GM20000 (cell line): ENCODE data around the gene SLC6A19.
A peak's percentile ranks its signal among the peaks of the same experiment; 100 is the strongest.

Source experiments
- DNase-seq: peaks from one replicate; pipeline ENCODE4 v3.0.0; 2012; ENCODE audit warnings: low spot score
- TF ChIP-seq, protein P1 (sequence below): IDR thresholded peaks from 2 replicates; pipeline ENCODE4 v1.5.1; 2012; ENCODE audit warnings: mild to moderate bottlenecking, control low read depth; ENCODE audit errors: extremely low read depth, missing control alignments

The SLC6A19 gene

DNA sequence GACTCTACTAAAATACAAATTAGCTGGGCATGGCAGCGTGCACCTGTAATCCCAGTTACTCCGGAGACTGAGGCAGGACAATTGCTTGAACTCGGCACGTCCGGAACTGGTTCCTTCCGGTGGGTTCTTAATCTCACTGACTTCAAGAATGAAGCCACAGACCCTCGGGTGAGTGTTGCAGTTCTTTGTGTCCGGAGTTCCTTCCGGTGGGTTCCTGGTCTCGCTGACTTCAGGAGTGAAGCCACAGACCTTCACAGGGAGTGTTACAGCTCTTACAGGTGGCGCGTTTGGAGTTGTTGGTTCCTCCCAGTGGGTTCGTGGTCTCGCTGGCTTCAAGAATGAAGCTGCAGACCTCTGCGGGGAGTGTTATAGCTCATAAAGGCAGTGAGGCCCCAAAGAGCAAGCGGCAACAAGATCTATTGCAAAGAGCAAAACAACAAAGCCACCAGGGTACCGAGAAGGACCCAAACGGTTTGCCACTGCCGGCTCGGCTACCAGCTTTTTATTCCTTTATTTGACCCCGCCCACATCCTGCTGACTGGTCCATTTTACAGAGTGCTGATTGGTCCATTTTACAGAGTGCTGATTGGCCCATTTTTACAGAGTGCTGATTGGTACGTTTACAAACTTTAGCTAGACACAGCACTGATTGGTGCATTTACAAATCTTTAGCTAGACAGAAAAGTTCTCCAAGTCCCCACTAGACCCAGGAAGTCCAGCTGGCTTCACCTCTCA, 28.6 kb upstream of the SLC6A19 start:
- DNase-seq: no peak
- TF ChIP-seq, protein P1, sequence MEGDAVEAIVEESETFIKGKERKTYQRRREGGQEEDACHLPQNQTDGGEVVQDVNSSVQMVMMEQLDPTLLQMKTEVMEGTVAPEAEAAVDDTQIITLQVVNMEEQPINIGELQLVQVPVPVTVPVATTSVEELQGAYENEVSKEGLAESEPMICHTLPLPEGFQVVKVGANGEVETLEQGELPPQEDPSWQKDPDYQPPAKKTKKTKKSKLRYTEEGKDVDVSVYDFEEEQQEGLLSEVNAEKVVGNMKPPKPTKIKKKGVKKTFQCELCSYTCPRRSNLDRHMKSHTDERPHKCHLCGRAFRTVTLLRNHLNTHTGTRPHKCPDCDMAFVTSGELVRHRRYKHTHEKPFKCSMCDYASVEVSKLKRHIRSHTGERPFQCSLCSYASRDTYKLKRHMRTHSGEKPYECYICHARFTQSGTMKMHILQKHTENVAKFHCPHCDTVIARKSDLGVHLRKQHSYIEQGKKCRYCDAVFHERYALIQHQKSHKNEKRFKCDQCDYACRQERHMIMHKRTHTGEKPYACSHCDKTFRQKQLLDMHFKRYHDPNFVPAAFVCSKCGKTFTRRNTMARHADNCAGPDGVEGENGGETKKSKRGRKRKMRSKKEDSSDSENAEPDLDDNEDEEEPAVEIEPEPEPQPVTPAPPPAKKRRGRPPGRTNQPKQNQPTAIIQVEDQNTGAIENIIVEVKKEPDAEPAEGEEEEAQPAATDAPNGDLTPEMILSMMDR: no peak

DNA sequence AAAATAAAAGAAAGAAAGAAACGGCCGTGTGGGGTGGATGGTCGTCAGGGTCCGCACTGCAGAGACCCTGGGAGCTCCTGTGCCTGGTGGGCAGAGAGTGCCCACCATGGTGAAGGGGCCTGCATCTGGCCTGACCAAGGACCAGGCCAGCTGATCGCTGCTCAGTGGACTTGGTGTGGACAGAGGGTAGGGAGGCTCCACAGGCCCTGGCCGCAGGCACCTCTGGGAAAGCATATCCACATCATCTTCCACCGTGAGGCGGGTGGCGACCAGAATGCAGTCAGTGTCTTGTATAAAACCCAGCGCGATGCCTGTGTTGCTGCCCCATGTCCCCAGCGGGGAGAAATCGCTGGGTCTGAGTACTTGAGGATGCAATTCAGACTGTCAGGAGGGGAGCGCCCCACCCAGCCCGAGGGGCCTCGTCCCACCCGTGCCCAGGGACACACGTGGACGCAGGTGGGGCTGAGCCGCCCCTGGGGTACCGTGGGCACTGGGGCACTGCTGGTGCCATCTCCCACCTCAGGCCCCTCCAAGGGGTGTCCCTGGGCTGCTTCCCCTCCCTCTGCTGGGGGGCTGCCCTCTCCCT, 27.8 kb upstream of the SLC6A19 start:
- no peak for DNase-seq
- TF ChIP-seq, protein P1: no peak

DNA sequence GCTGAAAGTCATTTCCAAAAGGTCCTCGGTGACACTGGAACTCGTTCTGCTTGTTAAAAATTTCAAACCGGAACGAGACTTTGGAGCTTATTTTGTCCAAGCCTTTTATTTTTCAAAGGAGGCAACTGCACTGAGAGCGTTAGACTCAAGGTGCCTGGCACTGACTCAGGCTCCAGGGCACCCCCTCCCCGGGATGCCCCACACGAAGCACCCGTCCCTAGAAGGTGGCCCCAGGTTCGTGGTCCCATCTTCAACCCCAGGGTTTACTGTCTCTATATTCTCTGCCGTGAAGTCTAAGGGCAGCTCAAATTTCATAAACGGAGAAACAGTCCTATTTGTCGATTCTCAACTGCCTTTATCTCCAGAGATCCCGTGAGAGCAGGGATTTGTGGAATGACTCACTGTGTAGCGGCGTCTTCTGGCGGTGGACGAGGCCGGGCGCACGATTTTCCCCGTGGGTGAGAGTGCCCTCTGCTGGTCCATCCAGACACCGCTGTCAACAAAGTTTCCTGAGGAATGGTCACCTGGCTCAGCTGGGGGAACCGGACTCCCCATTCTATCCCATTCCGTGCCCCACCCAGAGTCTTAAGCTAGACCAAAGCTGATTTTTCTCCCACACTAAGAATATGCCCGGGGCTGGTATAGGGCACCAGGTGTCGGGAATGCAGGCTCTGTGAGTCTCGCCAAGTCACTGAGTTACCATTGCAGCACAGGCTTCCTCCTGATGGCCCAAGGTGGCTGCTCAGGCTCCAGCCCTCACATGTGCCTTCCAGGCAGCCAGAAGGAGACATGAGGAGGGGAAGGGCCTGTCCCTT, 27.1 kb upstream of the SLC6A19 start:
- TF ChIP-seq, protein P1: peak; percentile 66

DNA sequence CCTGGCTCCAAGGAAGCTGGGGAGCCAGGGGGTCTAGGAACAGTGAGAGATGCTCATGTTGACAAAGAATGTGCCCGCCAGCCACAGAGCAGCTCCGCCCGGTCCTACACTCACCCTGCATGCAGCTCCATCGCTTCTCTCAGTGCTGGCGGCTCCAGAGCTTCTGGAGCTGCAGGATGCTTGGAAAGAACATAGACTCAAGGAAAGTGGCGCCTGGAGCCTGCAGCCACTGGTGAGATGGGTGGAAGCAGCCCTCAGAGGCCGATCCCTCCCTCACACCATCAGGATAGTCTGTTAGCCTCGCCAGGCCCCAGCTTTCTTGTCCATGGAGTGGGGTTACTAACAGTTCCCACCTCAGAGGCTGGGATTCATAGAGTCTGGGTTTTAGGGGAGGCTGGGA, 26.4 kb upstream of the SLC6A19 start:
- TF ChIP-seq, protein P1: no peak

More for the DNA sequence above, 27.1 kb upstream of the SLC6A19 start:
- DNase-seq: peak; percentile 76

DNA sequence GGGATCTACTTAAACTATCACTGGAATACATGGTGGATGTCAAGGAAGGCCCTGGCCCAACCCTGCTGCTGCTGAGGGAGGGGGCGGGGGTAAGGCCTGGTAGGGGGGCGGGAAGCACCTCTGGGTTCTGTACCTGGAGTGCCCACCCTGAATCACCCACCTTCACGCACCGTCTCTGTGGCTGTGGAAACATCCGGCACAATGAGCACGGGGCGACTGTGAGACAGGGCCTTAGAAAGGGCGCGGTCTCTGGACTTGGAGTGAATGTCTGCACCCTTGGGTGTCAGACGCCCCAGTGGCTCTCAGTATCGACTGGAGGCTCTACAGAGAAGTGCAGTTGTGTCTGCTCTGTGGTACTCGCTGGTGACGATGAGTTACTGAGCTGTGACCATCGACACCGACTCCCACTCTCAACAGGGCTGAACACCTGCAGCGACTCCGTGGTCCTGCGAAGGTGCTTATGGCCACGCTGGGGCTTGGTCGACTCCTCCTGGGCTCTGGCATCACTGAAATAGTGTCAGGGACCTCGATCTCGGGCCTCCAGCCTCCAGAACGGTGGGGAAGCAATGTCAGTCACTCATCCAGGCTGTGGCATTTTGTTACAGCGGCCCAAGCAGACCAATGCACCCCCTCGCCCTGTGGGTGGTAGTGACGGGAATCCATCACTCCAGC, 25.5 kb upstream of the SLC6A19 start:
- TF ChIP-seq, protein P1: no peak
- DNase-seq: no peak

More for the DNA sequence above, 26.4 kb upstream of the SLC6A19 start:
- DNase-seq: no peak

DNA sequence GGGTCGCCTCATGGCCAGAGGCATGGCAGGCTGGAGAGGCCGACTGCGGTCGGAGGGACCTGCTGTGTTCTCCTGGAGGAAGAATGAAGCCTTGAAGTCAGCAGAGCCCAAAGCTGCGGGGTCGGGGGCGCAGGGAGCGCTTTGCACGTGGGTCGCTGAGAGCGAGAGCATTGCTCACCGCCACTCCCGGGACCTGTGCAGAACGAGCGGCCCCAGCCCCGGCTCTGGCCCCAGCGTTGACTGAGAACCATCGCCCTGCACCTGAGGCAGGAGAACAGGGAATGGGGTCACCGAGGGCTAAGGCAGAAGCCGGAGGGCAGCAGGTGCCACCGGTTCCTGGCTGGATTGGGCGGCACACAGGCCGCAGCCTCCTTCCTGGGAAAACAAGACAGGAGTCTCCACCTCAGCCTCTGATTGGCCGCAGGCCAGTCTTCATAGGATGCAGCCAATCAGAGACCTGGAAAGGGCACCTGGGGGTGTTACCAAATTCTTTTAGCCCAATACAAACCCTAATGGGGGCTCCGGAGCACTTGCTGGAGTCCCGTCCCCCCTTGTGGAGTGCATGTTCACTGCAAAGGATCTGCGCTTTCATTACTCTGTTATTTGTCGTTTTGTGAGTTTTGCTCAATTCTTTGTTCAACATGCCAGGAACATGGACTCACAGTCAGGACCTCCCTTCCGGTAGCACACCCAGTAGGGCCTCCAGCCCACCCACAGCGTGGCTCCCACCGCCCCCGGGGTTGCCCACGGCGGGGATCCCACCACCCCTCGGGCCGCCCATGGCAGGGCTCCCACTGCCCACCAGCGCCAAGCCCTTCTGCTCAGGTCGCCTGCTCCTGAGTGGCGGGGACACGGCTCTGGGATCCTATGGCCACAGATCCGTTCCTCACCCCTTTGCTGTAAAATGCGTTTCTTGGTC, 24.7 kb upstream of the SLC6A19 start:
- TF ChIP-seq, protein P1: no peak
- DNase-seq: no peak
